ENCODE data around the gene EIF4A3.

DNA sequence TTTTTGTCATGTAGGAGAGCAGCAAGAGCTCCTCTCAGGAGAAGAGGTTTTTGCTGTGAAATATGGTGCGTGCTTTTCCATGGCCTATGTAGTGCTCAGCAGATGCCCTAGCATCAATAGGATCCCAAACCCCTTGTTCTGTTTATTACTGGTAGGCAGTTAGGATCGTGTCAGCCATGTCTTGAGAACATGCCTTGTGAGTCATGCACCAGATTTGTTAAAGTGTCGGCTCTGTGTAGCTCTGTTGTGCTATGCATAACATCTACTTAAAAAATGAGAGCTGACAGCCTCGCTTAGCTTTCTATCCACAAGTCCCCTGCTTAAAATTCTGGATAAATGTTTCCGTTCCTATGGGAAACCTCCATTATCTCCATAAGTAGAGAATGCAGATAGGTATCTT lies 4.4 kb upstream of the EIF4A3 start:
- TF ChIP-seq, protein P1, sequence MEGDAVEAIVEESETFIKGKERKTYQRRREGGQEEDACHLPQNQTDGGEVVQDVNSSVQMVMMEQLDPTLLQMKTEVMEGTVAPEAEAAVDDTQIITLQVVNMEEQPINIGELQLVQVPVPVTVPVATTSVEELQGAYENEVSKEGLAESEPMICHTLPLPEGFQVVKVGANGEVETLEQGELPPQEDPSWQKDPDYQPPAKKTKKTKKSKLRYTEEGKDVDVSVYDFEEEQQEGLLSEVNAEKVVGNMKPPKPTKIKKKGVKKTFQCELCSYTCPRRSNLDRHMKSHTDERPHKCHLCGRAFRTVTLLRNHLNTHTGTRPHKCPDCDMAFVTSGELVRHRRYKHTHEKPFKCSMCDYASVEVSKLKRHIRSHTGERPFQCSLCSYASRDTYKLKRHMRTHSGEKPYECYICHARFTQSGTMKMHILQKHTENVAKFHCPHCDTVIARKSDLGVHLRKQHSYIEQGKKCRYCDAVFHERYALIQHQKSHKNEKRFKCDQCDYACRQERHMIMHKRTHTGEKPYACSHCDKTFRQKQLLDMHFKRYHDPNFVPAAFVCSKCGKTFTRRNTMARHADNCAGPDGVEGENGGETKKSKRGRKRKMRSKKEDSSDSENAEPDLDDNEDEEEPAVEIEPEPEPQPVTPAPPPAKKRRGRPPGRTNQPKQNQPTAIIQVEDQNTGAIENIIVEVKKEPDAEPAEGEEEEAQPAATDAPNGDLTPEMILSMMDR (IDR thresholded peaks at IDR 0.05), result no peak
- TF ChIP-seq POLR2A (IDR thresholded peaks at IDR 0.05), result no peak
